HG03571 (cell line): ENCODE data around the gene COL5A2.
A peak's percentile ranks its signal among the peaks of the same experiment; 100 is the strongest.

Experiments used
- ATAC-seq: cut with Tn5 transposase; IDR thresholded peaks from one replicate; pipeline ENCODE4 v1.9.1; 2021; ENCODE audit not compliant: unreplicated experiment

COL5A2 gene

DNA sequence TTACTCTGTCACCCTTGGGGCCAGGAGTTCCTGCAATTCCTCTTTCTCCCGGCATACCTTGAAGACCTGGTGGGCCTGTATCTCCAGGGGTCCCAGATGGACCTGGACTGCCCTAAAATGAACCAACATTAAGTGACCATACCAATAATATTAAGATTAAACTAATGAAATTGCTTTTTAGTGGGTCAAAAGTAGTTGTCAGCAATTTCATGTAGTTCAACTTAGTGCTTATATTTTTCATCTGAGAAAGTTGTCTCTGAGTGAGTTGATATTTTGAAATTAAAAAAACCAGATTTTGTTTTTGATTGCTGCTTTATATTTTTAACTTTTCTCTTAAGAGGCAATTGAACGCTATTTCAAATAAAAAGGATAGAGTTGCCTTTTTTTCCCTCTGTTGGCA is 122.2 kb downstream of the COL5A2 start:
- no peak for ATAC-seq

DNA sequence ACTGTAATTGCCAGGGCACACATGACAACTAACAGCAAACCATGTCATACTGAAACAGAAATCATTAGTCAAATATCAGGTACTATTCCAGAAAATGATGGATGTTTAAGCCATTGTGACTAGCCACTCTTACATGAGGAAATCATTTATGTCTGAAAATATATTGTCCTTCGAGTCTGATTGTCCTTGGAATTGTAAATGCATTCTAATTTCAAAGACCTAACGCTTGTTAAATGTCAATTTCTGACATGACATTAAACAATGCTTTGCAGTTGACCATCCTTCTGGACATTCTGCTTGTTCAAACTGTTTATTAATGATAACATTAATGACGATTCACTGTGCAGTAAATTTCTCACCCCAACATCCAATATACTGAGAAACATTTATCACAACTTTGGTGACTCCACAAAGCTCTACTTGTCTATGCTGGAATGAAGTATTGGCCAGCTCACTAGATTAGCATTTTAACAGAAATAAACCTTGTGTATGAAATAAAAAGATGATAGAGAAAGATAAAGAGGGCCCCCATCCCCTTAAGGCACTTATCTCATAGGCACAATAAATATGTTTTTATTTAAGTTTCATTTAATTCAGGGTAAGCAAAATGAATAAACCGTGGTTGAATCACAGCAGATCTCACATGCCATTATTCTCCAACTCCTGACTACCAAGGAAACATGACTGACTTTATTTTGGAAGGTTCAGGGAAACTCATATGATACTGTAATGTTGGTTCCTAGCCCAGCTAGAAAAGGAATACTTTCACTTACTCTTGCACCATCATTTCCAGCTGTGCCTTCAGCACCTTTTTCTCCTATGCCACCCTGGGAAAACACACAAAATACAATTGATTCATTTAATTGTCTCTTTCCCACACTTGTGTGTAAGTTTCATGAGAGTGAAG is 123.1 kb downstream of the COL5A2 start:
- no peak for ATAC-seq

GRCh38 chr2:189050165-189050712 is 129.3 kb downstream of the COL5A2 start:
- no peak for ATAC-seq

- ATAC-seq = no peak
Measured at GRCh38 chr2:189049709-189050164, 129.8 kb downstream of the COL5A2 start.

- no peak for ATAC-seq
Measured at GRCh38 chr2:189048189-189048588, 131.4 kb downstream of the COL5A2 start.

GRCh38 chr2:189047171-189047888 is 132.2 kb downstream of the COL5A2 start:
- ATAC-seq = no peak

DNA sequence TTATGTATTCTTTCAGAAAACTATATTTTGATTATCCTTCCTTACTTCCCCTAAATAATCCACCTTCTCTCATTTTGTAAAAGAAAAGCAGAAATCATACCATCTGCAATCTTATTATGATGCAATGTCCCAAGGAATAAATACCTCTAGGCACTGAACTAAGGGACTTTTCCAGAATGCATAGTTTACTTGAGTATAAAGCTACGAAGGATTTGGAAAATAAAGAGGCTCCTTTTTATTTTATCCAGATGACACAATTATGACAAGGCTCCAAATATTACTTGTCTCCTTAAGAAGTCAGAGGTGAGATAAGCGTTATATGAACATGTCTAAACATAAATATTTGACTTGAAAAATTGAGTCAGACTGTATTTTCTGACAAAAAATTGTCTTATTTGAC is 133.2 kb downstream of the COL5A2 start:
- ATAC-seq = no peak

DNA sequence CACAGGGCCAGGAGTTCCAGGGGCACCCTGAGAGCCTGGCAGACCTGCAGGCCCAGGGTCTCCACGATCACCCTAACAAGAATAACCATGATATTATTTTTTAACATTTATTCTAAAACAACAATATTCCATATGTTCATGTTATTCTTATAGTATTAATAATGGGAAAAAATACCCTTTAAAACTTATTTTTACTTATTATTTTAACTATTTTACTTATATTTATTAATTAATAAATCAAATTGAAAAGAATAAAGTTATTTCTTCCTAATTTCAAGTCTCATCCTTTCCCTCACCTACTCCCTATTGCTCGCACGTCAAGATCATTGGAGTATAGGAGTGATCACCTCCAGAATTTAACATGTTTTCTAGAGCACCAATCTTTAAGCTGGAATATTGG is 133.7 kb downstream of the COL5A2 start:
- ATAC-seq = no peak

DNA sequence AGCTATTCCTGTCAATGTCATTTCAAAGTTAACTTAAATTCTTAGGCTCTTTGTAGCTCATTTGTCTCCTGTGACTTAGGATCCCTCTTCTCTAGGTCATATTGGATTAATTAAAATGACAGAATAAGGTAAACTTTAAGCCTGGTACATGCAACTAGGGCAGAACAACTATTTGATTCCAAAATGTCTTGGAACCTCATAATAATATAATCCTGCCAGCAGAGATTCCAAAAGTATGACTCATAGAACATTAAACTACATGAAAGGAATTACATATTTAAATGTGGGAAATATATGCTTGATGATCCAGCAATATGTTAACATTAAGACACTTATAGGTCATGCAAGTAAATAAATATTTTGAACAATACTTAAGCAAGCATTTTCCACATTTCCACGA is 142.0 kb downstream of the COL5A2 start:
- ATAC-seq = no peak

DNA sequence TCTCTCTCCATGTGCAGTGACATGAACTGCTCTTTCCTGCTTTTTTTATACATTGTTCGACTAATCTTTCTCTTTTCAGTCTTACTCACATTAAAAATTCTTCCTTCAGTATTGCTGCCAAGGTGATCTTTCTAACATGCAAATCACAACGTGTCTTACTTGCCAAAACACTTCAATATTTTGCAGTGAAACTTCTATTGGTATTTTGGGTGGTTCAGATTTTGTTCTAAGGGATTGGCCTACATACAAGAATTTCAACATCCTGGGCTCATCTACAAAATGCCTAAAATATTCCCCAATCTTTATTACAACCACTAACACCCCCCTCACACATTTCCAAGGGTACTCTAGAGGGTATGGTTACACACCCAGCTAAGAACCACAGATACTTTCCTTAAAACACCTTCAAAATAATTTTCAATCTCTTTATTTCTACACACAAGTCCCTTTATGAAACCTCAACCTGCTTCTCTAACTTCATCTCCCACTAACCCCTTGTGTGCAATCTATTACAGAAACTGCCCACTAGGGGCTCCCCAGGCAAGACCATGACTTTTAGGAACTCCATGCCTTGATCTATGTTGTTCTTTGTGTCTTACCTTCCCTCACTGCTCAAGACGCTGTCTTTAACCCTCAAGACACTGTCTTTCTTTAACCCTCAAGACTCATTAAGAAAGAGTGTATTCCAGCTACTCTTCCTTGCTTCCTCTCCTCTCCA is 154.5 kb downstream of the COL5A2 start:
- ATAC-seq = peak; percentile 72

DNA sequence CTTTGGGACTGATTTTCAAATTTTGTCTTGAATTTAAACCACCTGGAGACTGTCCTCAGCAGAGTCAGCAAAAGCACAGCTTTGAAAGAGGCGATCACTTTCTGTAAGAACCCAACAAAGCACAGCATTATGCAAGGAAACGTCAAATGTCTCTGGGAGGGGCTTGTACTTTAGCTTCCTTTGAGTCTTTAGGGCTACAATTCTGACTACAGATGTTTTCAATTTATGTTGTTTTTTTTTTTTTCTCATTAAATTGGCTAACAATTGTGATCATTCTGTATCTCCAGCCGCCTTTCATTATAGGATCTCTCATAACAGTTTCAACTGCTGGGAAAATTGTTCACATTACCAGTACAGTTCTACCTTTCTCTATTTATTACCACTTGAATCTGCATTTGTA is 157.1 kb downstream of the COL5A2 start:
- no peak for ATAC-seq

DNA sequence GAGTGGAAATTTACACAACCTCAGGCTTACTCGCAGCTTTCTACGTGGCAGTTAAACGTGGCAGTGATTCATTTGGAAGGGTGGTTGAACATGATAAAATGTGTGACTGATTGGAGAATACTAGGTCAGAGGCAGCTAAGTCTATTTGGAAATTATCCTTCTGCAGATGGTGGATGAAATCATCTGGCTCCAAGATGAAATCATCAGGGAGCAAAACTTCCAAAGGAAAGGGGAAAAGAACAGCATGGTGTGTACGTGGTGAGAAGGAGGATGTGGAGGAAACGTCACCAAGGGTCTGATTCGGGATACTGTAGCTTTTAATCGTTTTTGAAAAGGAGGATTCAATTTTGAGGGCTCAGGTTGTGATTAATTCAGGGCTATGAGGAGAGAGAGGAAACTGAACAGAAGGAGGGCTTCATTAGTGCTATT is 157.5 kb downstream of the COL5A2 start:
- ATAC-seq = no peak

GRCh38 chr2:189020179-189020578 is 159.4 kb downstream of the COL5A2 start:
- ATAC-seq = no peak

GRCh38 chr2:189018631-189019030 is 160.9 kb downstream of the COL5A2 start:
- no peak for ATAC-seq

DNA sequence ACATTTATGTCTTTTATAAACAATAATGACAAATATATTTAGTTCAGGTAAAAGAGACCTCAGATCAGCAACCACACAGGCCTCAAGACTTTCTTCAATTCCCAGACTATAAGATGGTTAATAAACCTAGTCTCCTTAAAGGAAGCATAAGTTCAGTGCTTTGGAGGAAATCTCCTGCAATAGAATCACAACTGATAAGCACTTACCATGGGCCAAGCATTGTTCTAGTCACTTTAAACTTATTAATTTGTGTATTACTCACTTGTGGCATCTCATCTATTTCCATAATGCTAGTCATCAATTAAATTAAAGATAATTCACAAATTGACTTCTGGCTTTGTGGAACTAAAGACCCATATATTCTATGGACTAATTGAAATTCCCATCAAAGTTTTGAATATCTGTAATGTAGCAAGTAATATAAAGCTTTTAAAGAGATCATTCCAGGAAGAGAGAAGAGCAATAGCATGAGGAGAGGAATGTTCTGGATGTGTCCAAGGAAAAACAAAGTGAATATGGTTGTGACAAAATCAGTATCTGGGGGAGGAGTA is 163.2 kb downstream of the COL5A2 start:
- no peak for ATAC-seq

- ATAC-seq = no peak
Measured at GRCh38 chr2:189015359-189015758, 164.2 kb downstream of the COL5A2 start.

DNA sequence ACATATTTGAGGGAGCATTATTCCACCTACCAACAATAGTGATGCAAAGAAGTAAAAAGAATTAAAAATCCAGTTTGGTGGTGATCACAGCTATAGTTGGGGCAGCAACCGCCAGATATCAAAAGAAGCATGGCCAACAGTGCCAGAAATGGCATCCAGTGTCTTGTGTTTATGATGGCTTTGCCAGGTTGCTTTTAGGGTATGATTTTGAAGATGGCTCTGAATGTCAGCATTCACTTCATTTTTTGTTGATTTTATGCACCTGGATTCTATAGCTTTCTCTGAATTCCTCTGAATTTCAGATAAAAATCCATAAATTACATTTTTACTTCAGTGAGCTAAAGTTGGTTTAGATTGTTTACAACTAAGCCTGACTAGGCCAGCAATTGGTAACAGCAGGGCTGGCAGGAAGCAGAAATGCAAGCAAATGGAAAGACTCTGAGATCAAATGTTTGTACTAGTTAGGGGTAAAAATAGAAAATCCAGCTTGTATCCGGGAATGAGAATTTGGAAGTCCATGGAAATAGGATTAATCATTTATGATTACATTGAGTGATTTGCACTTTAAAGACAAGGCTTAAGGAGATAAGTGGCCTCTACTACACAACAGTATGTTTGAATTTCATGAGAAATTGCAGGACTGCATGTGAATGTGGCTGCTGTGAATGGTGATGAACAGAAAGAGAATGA is 165.0 kb downstream of the COL5A2 start:
- no peak for ATAC-seq

- ATAC-seq = no peak
Measured at GRCh38 chr2:189013671-189014448, 165.7 kb downstream of the COL5A2 start.

GRCh38 chr2:189013031-189013430 is 166.5 kb downstream of the COL5A2 start:
- no peak for ATAC-seq

- ATAC-seq = no peak
Measured at GRCh38 chr2:189012351-189012750, 167.2 kb downstream of the COL5A2 start.
